Measurements from ENCODE around the gene ZNF787. TPM values are rescaled to one million over a fixed set of nuclear protein-coding genes. Genes with fewer than 3 reads are reported as not detected.
A peak's percentile ranks its signal among the peaks of the same experiment; 100 is the strongest.

Gene ZNF787
- total and polyA plus RNA-seq, 2 of the 8 experiments (the other 6 are each of a cell fraction or from before 2014, with no cell fraction given): 19.7 to 56.0 TPM

DNA sequence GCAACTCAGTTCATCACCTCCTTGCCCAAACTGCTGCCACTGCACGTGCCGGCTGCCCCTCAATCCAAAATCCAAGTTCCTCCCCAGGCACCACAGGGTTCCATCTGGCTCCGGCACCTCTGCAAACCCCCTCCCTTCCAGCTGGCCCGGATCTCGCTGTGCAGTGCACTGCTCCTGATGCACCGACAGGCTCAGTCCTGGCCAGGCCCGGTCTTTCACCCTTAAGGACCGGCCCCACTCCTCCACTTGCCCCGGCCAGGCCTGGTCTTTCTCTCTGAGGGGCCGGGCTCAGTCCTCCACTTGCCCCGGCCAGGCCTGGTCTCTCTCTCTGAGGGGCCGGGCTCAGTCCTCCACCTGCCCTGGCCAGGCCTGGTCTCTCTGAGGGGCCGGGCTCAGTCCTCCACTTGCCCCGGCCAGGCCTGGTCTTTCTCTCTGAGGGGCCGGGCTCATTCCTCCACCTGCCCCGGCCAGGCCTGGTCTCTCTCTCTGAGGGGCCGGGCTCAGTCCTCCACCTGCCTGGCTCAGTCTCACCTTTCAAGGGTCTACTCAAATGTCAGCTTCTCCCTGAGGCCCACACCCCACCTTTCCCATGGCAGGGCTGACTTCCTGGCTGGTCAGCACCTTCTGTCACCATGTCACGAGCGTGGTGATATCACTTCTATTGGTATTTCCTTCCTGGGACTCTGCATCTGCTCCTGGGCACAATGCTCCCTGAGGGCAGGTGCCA, 6.9 kb downstream of the ZNF787 start:
- Histone ChIP-seq H4K5ac (ENCODE audit: insufficient read length, low read depth, low read length) (no peak overlapping the region), H3K4ac (replicated peaks; ENCODE audit: insufficient read length, low read depth, low read length) (no peak overlapping the region), H3K4me3 (ENCODE audit: extremely low read depth in 1 of 4, insufficient read depth in 2 of 4, low read depth in 3 of 4, low read length in 4 of 4) (no peak overlapping the region), H2BK15ac (ENCODE audit: low read length) (no peak overlapping the region), H3K27me3 (replicated peaks in 1 of 4; ENCODE audit: control insufficient read depth in 3 of 4, extremely low read depth in 1 of 4, insufficient read depth in 3 of 4, low read length in 3 of 4) (no peaks in the 10 kb centered on the region), H3K23me2 (ENCODE audit: low read depth, low read length) (no peaks in the 10 kb centered on the region), H3K27ac (ENCODE audit: low read depth, low read length) (no peak overlapping the region), H3K18ac (ENCODE audit: extremely low read depth, low read length) (no peak overlapping the region; the same call in 1 of the 2 replicates), H4K91ac (replicated peaks; ENCODE audit: insufficient read length, low read length) (no peak overlapping the region), H2BK120ac (replicated peaks; ENCODE audit: low read depth, low read length) (no peak overlapping the region), H3K9me3 (ENCODE audit: insufficient read depth in 2 of 2, low read depth in 1 of 2, low read length in 1 of 2) (no peaks in the 10 kb centered on the region), H4K20me1 (replicated peaks in 1 of 2; ENCODE audit: control insufficient read depth in 1 of 2, insufficient read depth in 2 of 2, low read length in 2 of 2) (peaks cover 47 to 53% of the 10 kb centered on the region in 2 experiments), H2BK12ac (ENCODE audit: low read depth, low read length) (no peak overlapping the region), H3K79me1 (ENCODE audit: low read depth, low read length) (peaks cover 20% of the 10 kb centered on the region), H2AFZ (ENCODE audit: low read length) (no peak overlapping the region), H3K56ac (replicated peaks; ENCODE audit: insufficient read length, low read depth, low read length) (no peak overlapping the region), H3K36me3 (ENCODE audit: control insufficient read depth in 2 of 4, insufficient read depth in 4 of 4, low read length in 3 of 4) (0 out of 8 replicates have a peak, but pooled peaks cover 0 to 3% (median under 1%) of the 10 kb centered on the region in 4 experiments), H4K8ac (ENCODE audit: extremely low read depth, insufficient read depth, low read length) (no peak overlapping the region), H3K79me2 (ENCODE audit: control insufficient read depth in 1 of 2, insufficient read depth in 2 of 2, low read length in 2 of 2) (peaks cover 68 to 99% of the 10 kb centered on the region in 2 experiments), H2BK5ac (ENCODE audit: low read depth, low read length) (no peak overlapping the region), H3K9ac (replicated peaks in 1 of 4; ENCODE audit: extremely low read depth in 1 of 4, low read depth in 3 of 4, low read length in 3 of 4) (no peak overlapping the region; a peak in 1 of 7 replicates), H3K23ac (ENCODE audit: insufficient read length) (no peak overlapping the region), H3K14ac (ENCODE audit: insufficient read length) (no peak overlapping the region), H2BK20ac (ENCODE audit: low read length) (no peak overlapping the region), H3K4me2 (ENCODE audit: insufficient read depth in 1 of 2, low read depth in 2 of 2, low read length in 2 of 2) (peak overlapping the region in 1 of 2 experiments; percentile 32; a peak in 2 of 4 replicates), H2AK5ac (ENCODE audit: low read depth, low read length) (no peak overlapping the region), H3K4me1 (replicated peaks in 1 of 4; ENCODE audit: control insufficient read depth in 3 of 4, insufficient read depth in 4 of 4, low read length in 3 of 4) (peaks cover 6 to 44% (median 29%) of the 10 kb centered on the region in 4 experiments)
- ChIA-PET POLR2A (ENCODE audit: partially characterized antibody) (interaction anchor here (0.6 to 2.3 kb wide), 6 partner anchors 9 to 139 kb away, joined by 3 to 7 read pairs (median 3); no protein-coding TSS in a partner anchor), CTCF (ENCODE audit: partially characterized antibody) (interaction anchor here (0.9 to 2.0 kb wide), 5 partner anchors 12 to 108 kb away, joined by 3 to 6 read pairs (median 3); no protein-coding TSS in a partner anchor)
- FAIRE-seq: no peak
- DNase-seq (ENCODE audit: low read depth in 1 of 2, low spot score in 2 of 2): no peak
- 0 out of 3 replicates have a peak, but pooled peaks of 1 of the 2 experiments have one; percentile 17 for TF ChIP-seq POLR2A (IDR thresholded peaks at IDR 0.05; ENCODE audit: control extremely low read depth in 1 of 2, low read depth in 2 of 2, low read length in 2 of 2)
- no peak for TF ChIP-seq CTCF (IDR thresholded peaks at IDR 0.05; ENCODE audit: control extremely low read depth in 1 of 3, insufficient read depth in 1 of 3, low read depth in 1 of 3, low read length in 3 of 3)
- no peak for TF ChIP-seq JUN (IDR thresholded peaks at IDR 0.05; ENCODE audit: low read depth, low read length)
- no peak for TF ChIP-seq TBP (IDR thresholded peaks at IDR 0.05; ENCODE audit: low read depth, low read length)
- WGBS, 2 experiments (ENCODE audit: extremely low coverage in 1 of 2, insufficient coverage in 1 of 2, insufficient read length in 1 of 2, insufficient replicate concordance in 2 of 2, low coverage in 1 of 2, low lambda C conversion rate in 2 of 2, missing lambda C conversion rate in 1 of 2): 77% methylated on average over 15 of the region's 19 CpGs; no CpG with 5 or more reads in 1 of the 2 experiments

All from H1 (cell line).